GM21381 (cell line): ENCODE data around the gene HOMER3.
"Not testable (repeated sequence)": the region's sequence is repeated elsewhere in the genome, so short reads cannot be mapped to it uniquely, and the experiment has no call there.

ENCODE experiments used
- ATAC-seq: cut with Tn5 transposase; IDR thresholded peaks from one replicate; pipeline ENCODE4 v1.9.1; 2021; ENCODE audit warnings: mild to moderate bottlenecking, moderate library complexity; ENCODE audit not compliant: unreplicated experiment

HOMER3 gene

DNA sequence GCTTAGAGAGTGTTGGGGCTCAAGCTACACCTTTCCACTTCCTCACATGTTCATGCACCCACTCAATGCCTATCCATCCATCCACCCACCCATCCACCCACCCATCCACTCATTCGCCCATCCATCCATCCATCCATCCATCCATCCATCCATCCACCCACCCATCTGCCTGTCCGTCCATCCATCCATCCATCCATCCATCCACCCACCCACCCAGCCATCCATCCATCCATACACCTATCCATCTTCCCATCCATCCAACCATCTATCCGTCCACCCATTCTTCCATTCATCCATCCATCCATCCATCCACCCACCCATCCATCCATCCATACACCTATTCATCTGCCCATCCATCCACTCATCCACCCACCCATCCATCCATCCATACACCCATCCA lies 13.1 kb upstream of the HOMER3 start:
- no peak for ATAC-seq

DNA sequence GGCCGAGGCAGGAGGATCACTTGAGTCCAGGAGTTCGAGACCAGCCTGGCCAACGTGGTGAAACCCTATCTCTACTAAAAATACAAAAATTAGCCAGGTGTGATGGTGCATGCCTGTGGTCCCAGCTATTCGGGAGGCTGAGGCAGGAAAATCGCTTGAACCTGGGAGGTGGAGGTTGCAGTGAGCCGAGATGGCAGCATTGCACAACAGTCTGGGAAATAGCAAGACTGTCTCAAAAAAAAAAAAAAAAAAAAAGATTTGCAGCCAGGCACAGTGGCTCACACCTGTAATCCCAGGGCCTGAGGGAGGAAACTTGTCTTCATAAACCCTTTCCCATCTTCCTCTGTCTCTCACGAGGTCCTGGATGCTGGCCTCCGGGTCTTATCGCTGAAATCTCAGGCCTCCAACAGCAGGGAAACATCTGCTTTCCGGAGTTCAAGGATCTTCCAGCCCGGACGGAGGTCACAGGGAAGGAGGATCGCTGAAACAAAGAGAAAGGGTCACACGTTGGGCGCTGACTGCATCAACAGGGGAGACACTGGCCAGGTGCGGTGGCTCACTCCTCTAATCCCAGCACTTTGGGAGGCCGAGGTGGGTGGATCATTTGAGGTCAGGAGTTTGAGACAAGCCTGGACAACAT lies 11.5 kb upstream of the HOMER3 start:
- ATAC-seq, result not testable (repeated sequence)

DNA sequence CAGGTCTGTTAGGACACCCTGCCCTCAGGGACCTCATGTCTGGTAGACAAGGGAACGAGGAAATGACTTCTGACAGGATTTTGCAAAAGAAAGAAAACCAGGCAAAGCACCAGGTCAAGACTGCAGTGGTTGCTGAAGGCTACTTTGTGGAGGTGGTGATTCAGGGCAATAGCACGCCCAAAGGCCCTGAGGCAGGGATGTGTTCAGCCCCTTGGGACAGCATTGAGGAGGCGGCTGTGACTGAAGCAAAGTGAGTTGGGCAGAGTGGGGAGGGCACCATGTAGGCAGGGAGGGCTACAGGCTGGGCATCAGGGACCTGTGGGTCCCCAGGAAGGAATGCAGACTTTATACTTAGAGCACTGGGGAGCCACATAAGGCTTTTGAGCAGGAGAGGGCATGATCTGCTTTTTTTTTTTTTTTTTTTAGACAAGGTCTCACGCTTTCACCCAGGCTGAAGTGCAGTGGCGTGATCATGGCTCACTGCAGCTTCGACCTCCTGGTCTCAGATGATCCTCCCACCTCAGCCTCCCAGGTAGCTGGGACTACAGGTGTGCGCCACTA lies 10.8 kb upstream of the HOMER3 start:
- no peak for ATAC-seq

DNA sequence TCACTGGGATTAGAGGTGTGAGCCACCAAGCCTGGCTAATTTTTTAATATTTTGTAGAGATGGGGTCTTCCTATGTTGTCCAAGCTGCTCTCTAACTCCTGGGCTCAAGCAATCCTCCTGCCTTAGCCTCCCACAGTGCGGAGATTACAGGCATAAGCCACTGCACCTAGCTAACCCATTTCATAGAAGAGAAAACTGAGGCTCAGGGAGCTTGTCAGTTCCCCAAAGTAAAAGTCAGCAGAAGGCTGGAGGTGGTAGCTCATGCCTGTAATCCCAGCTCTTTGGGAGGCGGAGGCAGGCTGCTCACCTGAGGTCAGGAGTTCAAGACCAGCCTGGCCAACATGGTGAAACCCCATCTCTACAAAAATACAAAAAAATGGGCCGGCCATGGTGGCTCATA lies 8.8 kb upstream of the HOMER3 start:
- no peak for ATAC-seq

DNA sequence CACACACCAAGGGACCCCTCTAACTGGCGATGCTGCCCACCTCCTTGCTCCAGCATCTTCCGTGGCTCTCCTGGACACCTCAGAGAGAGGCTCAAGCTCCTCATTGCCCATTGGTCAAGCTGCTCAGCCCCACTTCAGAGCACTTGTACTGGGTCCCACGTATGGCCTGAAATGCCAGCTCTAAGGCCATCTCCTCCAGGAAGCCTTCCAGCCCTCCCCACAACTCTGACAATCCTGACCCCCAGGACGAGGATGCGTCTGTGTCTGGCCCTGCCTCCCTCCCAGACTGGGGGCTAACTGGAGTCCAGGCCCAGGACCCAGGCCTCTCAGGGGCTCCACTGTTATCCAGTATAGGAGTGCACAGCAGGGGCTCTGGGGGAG lies 7.9 kb upstream of the HOMER3 start:
- ATAC-seq, result no peak

DNA sequence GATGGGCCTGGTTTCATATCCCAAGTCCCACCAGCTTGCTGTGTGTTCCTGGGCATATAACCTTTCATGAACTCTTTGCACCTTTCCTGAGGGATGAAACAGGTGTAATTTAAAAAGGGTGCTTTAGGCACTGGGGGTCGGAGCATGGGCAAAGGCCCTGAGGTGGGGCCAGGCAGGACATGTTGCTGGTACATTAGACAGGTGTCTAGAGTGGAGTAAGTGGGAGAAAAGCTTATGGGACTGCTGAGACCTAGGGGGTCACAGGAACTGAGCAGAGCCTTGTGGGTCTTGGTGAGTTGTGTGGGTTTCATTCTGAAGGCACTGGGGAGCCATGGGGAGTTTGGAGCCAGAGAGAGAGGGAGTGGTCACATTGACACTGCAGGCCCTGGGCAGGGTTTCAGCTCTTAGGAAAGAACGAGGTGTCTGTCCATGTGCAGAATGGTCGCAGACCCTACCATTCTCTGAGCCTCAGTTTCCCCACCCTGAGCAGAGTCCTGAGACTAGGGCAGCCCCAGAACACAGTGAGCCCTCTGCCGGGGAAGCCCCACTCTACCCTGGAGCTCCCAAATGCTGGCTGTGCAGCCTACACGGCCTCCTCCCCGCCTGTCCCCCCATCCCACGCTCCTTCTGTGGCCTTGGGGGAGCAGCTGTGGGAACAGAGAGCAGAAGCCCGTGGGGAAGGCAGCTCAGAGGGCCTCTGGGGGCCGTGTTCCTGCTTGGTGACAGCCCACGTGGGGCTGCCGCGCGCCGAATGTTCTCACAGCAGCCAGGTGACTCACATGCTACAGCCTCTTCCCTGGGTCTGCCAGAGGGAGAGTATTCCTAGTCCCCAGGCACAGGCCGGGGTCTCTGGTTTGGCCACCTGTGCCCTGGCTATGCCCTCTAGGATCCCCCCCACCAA lies 7.3 kb upstream of the HOMER3 start:
- ATAC-seq, result no peak

DNA sequence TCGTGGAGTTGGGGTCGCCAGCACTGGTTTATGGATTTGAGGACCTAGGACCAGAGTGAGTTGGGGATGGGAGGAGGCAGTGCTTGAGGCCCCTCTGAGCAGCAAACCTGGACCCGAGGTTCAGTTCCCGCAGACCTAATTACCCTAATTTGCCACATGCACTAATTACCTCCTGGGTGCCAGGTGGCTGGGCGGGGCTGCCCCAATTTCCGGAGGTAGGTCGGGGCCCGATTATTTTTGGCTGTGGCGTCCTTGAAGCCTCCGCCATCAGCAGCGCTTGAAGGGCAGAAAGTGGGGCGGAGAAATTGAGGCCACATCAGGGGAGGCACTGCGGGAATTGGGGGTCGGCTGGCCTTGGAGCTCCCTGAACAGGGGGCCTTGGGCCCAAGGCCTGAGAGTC lies 5.9 kb upstream of the HOMER3 start:
- no peak for ATAC-seq

DNA sequence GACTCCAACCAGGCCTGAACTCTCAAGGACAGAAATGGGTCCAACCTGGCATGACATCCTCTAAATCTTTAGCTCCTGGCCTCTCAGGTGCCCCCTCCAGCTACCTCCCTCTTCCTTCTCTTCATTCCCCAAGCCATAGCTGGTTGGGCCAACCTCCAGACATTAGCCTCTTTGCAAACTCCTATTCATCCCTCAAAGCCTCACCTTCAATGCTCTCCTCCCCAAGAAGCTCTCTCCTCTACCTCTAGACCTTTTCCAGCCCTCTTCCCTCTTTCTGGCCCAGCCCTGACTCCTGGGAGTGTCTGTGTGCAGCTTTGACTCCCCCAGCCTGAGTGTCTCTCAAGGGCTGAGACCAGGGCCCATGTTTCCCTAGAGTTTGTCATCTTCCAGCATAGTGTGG lies 5.3 kb upstream of the HOMER3 start:
- ATAC-seq, result no peak

DNA sequence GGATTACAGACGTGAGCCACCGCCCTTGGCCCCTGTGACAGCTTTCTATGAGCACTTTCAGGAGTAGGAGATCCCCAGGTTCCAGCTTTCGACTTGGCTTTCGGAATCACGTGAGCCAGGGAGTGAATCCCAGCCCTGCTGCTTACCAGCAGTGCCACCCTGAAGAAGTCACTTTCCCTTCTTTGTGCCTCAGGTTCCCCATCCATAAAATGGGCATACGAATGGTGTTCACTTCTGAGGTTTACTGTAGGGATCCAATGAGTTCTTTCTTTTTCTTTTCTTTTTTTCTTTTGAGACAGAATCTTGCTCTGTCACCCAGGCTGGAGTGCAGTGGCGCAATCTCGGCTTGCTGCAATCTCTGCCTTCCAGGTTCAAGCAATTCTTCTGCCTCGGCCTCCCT lies 4.3 kb upstream of the HOMER3 start:
- no peak for ATAC-seq

DNA sequence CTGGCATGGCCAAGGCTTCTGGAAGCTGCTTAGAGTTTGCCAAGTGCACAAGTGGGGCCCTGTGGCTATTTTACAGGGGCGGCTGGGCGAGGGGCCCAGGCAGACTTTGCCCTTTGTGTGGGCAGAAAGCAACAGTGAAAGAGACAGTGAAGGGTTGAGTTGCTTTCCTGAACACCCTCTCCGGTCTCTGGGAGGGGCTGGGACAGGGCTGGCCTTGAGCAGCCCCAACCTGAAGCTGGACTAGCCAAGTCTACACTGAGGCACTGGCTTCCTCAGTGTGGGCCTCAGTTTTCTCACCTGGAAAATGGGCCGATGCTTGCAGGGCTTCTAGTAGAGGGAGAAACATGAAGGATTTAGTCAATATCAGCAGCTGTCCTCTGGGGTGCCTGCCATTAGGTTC lies 2.4 kb upstream of the HOMER3 start:
- ATAC-seq, result no peak

DNA sequence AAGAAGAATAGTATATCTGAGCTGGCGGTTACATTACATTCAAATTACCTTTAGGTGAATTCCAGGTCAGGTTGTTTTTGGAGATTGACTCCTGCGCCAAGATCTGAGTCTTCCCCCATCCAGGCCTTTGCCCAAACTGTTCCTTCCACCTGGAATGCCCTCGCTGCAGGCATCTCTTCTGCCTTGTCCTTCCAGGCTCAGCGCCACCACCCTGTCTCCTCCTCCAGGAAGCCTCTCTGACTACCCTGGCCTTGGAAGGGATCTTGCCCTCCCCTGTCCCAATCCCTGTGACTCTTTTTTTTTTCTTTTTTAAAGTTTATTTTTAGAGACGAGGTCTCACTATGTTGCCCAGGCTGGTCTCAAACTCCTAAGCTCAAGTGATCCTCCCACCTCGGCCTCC lies 1.7 kb upstream of the HOMER3 start:
- no peak for ATAC-seq

DNA sequence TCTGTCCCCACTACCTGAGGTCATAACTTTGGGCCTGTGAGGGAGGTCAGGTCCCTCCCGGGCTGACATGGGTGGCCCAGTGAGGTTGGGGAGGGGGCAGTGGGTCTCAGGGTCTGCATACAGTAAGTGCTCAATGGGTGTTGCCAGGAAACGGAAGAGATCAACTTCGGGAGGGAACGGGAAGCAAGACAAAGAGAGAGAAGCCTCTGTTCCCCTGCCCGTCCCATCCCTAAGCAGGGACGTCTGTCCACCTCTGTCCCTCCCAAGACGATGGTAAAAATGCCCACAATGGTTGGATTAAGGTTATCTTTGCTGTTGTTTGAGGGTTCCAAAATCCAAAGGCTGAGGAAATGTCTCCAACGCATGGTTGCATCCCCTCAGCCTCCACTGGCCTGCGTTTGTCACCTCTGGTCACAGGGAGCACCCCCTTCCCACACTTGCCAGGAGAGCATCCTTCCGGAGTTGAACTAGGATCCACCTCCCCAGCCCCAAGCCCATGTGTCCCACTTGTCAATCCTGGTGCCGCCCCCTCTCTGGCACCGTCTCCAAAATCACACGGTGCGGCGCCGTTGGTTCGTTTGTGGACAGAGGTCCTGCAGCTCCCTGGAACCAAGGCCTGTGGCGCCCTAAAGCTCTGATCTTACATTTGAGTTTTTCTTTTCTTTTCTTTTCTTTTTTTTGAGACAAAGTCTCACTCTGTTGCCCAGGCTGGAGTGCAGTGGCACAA lies 774 bp upstream of the HOMER3 start:
- no peak for ATAC-seq

DNA sequence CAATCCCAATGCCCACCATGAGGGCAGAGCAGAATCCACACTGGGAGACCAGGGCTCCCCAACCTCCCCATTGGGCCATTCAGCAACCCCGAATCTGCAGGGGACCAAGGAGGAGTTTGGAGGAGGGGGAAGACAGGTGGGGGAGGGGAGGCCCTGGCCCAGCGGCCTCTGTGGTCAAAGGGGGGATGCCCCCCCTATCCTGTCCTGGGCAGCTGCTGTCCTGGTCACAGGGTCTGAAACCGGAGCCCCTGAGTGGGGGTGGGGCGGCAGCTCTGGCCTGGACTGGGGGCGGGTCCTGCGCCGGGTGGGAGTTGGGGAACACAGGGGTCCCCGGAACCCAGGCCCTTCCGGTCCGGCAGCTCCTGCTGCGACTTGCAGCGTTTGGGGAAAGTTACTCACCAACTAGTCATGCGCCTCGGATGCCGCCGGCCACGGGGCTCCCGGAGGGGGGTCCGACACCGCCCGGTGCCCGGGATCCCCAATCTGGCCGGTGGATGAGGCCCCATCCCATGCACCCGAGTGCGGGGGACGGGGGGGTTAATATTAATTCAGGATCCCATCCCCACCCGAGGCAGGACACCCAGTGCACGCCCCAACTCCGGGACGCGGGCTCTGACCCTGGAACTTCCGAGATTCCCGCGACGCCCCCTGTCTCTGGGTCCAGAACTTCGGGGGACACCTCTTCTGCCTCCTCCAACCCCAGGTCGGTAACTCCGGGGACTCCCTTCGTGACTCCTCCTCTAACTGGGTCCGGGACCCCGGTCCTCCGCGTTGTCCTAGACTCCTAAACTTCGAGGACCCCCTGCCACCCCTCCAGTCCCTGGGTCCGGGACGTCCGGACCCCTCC lies 872 bp downstream of the HOMER3 start:
- ATAC-seq, result no peak

DNA sequence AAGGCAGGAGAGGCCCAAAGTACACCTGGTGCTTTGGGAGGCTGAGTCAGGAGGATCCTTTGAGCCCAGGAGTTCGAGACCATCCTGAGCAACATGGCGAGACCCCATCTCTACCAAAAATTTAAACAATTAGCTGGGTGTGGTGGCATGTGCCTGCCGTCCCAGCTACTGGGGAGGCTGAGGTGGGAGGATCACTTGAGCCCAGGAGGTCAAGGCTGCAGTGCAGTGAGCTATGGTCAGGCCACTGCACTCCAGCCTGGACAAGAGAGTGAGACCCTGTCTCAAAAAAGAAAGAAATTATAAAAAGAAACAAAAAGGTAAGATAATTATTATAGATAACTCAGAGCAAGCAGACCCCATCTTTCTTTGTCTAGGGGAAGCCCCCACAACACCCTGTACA lies 1.9 kb downstream of the HOMER3 start:
- no peak for ATAC-seq

DNA sequence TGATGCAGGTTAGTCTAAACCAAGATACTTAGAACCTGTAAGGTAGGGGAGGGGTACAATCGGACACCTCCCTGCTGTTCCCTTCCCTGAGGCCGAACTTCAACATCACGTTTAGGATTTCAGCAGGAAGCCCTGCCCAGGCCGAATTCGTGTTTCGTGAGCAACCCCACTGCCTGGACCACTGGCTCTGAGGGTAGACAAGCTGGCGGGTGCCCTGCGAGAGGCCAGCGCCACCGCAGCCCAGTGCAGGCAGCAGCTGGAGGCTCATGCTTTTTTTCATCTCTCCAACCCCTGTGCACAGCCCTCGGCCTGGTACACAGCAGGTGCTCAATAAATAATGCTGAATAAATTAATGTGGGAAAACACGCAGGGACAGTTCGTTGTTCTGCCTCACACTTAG lies 7.7 kb downstream of the HOMER3 start:
- no peak for ATAC-seq

DNA sequence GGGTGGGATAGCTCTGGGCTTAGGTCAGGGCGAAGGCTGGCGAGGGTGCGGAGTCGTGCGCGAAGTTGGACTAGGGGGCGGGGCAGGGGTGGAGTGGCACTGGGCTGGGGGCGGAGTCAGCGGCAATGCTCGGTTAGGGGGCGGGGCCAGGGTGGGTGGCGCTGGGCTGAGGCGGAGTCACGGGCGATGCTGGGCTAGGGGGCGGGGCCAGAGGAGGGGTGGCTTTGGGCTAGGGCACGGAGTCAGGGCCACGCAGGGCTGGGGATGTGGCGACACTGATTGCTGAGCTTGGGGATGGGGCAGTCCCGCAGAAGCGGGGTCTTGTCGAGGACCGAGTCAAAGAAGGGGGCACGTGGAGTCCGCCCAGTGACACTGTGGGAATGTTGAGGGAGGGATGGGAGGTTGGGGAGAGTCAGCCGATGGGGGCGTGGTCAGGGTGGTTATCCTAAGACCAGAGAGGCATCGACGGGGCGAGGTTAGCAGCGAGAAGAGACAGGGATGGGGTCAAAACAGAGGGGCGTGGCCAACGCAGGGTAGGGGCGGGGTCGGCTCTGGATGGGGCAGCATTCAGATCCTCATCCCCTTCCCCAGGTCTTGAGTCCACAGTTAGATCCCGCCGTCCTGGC lies 8.7 kb downstream of the HOMER3 start:
- ATAC-seq, result no peak

DNA sequence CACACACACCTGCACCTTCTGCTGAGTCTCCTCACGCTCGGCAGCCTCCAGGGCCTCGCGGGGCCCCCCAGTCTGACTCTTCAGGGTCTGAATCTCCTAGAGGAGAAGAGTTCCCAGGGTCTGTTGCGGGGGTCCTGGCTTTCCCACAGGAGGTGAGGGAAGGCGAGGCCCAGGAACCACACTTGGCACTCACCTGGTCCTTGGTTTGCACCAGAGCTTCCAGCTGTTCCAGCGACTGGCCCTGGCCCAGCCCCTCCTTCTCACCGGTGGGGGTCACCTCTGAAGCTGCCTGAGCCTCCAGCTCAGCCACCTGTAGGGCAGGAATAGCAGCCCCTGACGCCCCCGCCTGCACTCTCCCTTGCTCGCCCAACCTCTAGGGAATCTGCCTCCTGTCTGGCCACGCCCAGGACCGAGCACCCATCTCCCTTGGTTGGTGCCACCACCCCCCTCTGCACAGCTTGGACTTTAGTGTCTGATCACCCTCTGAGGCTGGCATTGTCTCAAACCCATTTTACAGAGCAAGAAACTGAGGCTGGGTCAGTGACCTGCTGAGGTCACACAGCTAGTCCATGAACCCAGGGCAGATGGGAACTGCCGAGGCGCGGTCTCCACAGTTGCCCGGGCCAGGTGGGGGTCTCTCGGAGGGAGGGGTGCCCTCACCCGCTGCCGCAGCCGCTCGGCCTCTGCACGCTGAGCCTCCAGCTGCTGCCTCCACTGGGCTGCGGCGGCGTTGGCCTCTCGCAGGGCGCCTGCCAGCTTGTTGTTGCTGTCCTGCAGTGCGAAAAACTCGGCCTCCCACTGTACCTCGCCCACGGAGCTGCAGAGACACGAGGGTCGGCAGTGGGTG lies 9.5 kb downstream of the HOMER3 start:
- no peak for ATAC-seq

DNA sequence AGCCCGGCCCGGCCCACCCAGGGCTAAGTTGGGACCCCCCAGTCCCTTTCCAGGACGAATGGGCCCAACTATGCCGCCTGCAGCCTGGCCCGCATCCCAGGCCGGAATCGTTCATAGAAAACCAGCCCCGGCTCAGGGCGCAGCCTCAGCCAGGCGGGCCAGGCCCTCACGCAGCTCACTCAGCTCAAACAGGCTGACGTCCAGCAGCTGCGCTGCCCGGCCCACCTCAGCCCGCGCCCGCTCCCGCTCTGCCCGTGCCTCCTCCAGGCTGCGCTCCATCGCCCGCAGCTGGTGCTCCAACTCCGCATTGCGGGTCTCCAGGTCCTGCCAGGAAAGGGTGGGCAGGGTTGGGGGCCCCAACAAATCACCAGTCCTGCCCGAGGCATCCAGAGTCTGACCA lies 11.7 kb downstream of the HOMER3 start:
- no peak for ATAC-seq

DNA sequence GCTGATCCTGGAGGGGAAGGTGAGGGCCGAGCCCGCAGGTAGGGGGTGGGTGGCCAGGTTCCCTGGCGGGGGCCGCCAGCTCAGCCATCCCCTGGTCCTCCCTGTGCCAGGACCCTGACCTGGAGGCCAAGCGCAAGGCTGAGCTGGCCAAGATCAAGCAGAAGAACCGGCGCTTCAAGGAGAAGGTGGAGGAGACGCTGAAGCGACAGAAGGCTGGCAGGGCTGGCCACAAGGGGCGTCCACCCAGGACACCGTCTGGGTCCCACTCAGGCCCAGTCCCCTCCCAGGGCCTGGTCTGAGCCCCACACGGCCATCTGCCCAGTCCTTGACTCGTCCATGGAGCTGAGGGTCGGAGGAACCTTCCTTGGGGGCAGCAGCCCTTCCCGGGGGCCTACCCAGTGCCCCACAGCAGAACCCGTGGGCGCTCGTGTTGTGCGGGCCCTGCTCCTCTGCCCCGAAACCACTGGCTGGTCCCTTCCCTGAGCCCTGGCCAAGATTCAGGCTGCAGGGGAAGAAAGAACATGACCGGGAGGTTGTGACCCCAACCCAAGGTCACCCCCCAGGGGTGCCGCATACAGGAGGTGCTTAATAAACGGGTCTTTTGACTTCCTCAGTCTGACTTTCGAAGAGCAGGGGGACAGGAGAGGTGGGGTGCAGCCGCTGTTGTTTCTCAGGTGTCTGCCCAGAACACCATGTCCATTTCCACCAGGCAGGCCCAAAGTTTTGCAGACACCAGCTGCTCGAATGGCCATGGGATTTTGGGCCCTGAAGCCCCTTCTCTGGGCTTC lies 12.8 kb downstream of the HOMER3 start:
- no peak for ATAC-seq
